HepG2 (cell line): ENCODE results near the gene AKAP8. TPM values are rescaled to one million over a fixed set of nuclear protein-coding genes. Genes with fewer than 3 reads are reported as not detected.

Source experiments
- ATAC-seq: fragments of 200-7000 bp; cut with Tn5 transposase; 3 replicates; pipeline ENCODE4 v1.9.1; 2020; ENCODE audit warnings: mild to moderate bottlenecking, moderate library complexity
- BruUV-seq: library from RNA; stranded (reverse); fragments of 400-500 nt; replicated peaks from 2 replicates; lab custom pipeline; 2021; lab: Mats Ljungman, UMichigan
- CTCF ChIA-PET: fragments of 300-600 bp; formaldehyde crosslinking; extraction: SDS; loops from one replicate; lab custom pipeline; 2021; ENCODE audit warnings: low total read pairs, inconsistent platforms, low intra/inter-chr PET ratio; lab: Yijun Ruan, JAX
- POLR2A ChIA-PET: fragments of 350-600 bp; sonication (Branson Sonifier 250); formaldehyde crosslinking; loops from one replicate; lab custom pipeline; 2020; ENCODE audit warnings: antibody characterized with exemption, inconsistent platforms; lab: Yijun Ruan, JAX
- DNase-seq: peaks from one replicate; pipeline ENCODE4 v3.0.0-alpha.2; 2015; ENCODE audit warnings: low spot score
- FAIRE-seq: peaks from 3 replicates; lab custom pipeline; 2011; peaks lifted over from hg19 to GRCh38; lab: Jason Lieb, UNC
- H2AFZ ChIP-seq: one replicate; pipeline ENCODE4 v1.6.1; 2011; ENCODE audit warnings: low read length, inconsistent platforms
- H3K27ac ChIP-seq: fragments of 300-600 bp; 3 replicates; pipeline ENCODE4 v1.8.0; 2011; ENCODE audit warnings: mixed run types, mild to moderate bottlenecking, mixed read lengths, low read length, inconsistent platforms; ENCODE audit not compliant: insufficient read depth; ENCODE audit errors: extremely low read length
- H3K27me3 ChIP-seq, 2 experiments: fragments of 200-600 bp in 1 of 2; 2 replicates in 1 of 2; 3 replicates in 1 of 2; pipeline versions ENCODE4 v1.6.0 to v1.8.0; 2011; ENCODE audit warnings: low read length in 2 of 2, mild to moderate bottlenecking in 2 of 2, moderate library complexity in 2 of 2, inconsistent platforms in 1 of 2; ENCODE audit not compliant: insufficient read depth in 2 of 2, control insufficient read depth in 1 of 2
- H3K36me3 ChIP-seq, 2 experiments: fragments of 200-600 bp in 1 of 2; replicated peaks in 1 of 2; 2 replicates in 1 of 2; 3 replicates in 1 of 2; pipeline versions ENCODE4 v1.5.1 to v1.8.0; 2011; ENCODE audit warnings: low read length in 2 of 2, inconsistent platforms in 1 of 2; ENCODE audit not compliant: insufficient read depth in 2 of 2, control insufficient read depth in 1 of 2
- H3K4me1 ChIP-seq: 2 replicates; pipeline ENCODE4 v1.5.1; 2012; ENCODE audit warnings: low read length, inconsistent platforms; ENCODE audit not compliant: insufficient read depth
- H3K4me2 ChIP-seq: 2 replicates; pipeline ENCODE4 v1.6.0; 2011; ENCODE audit warnings: low read depth, low read length, inconsistent platforms
- H3K4me3 ChIP-seq, 3 experiments: fragments of 200-600 bp in 1 of 3; sonication (generic), shearing (Covaris generic) in 1 of 3; replicated peaks in 1 of 3; 2 replicates each; pipeline ENCODE4 v1.5.1; 2011 to 2016; ENCODE audit warnings: low read length in 3 of 3, inconsistent platforms in 2 of 3, low read depth in 2 of 3, mild to moderate bottlenecking in 2 of 3, control low read depth in 1 of 3, mixed read lengths in 1 of 3; ENCODE audit not compliant: insufficient read depth in 1 of 3
- H3K79me2 ChIP-seq: one replicate; pipeline ENCODE4 v1.6.1; 2011; ENCODE audit warnings: low read length, inconsistent platforms; ENCODE audit not compliant: insufficient read depth
- H3K9ac ChIP-seq: 2 replicates; pipeline ENCODE4 v1.6.0; 2011; ENCODE audit warnings: mild to moderate bottlenecking, low read depth, low read length, inconsistent platforms; ENCODE audit not compliant: insufficient read depth
- H3K9me3 ChIP-seq: 2 replicates; pipeline ENCODE4 v1.5.1; 2012; ENCODE audit warnings: mild to moderate bottlenecking, low read length
- H4K20me1 ChIP-seq: 2 replicates; pipeline ENCODE4 v1.6.0; 2011; ENCODE audit warnings: inconsistent platforms, mild to moderate bottlenecking, low read length, moderate library complexity; ENCODE audit not compliant: insufficient read depth
- ARID4A ChIP-seq: sonication (generic); formaldehyde crosslinking; IDR thresholded peaks from 2 replicates; pipeline ENCODE4 v1.5.0; 2020; ENCODE audit warnings: mild to moderate bottlenecking, missing genetic modification reagents, borderline replicate concordance
- ARNTL ChIP-seq: sonication (generic); formaldehyde crosslinking; IDR thresholded peaks from 2 replicates; pipeline ENCODE4 v1.4.0; 2020; ENCODE audit warnings: mild to moderate bottlenecking, missing genetic modification reagents
- ATRX ChIP-seq: sonication (generic); formaldehyde crosslinking; IDR thresholded peaks from 2 replicates; pipeline ENCODE4 v1.4.0; 2020; ENCODE audit warnings: missing genetic modification reagents, borderline replicate concordance
- ETV5 ChIP-seq: IDR thresholded peaks from 2 replicates; pipeline ENCODE4 v1.6.1; 2018; ENCODE audit warnings: missing biosample characterization, missing genetic modification reagents, inconsistent platforms, borderline replicate concordance
- FOXA1 ChIP-seq, 2 experiments: fragments of 450-650 bp in 1 of 2; sonication (generic) in 1 of 2; formaldehyde crosslinking in 1 of 2; IDR thresholded peaks; 2 replicates each; pipeline versions ENCODE4 v1.4.0 to v1.6.1; 2016 to 2020; ENCODE audit warnings: missing genetic modification reagents in 1 of 2
- FOXA3 ChIP-seq: IDR thresholded peaks from 2 replicates; pipeline ENCODE4 v1.6.1; 2016; ENCODE audit warnings: missing genetic modification reagents, missing compliant biosample characterization
- GATAD1 ChIP-seq: IDR thresholded peaks from 2 replicates; pipeline ENCODE4 v1.6.1; 2016; ENCODE audit warnings: missing genetic modification reagents, missing compliant biosample characterization
- SAP130 ChIP-seq: IDR thresholded peaks from 2 replicates; pipeline ENCODE4 v1.6.1; 2016; ENCODE audit warnings: low read depth
- ZC3H13 ChIP-seq: sonication (generic); formaldehyde crosslinking; IDR thresholded peaks from 2 replicates; pipeline ENCODE4 v1.8.1; 2023; ENCODE audit warnings: mild to moderate bottlenecking, missing genetic modification reagents, moderate library complexity
- ZFP41 ChIP-seq: sonication (generic); formaldehyde crosslinking; IDR thresholded peaks from 2 replicates; pipeline ENCODE4 v1.4.0; 2020; ENCODE audit warnings: mild to moderate bottlenecking, missing genetic modification reagents, borderline replicate concordance
- ZNF230 ChIP-seq: sonication (generic); formaldehyde crosslinking; IDR thresholded peaks from 2 replicates; pipeline ENCODE4 v1.4.0; 2020; ENCODE audit warnings: mild to moderate bottlenecking, missing genetic modification reagents
- ZNF546 ChIP-seq: sonication (generic); formaldehyde crosslinking; conservative IDR thresholded peaks from 2 replicates; pipeline ENCODE4 v1.8.1; 2023; ENCODE audit warnings: mild to moderate bottlenecking, missing genetic modification reagents
- ZNF547 ChIP-seq: sonication (generic); formaldehyde crosslinking; IDR thresholded peaks from 2 replicates; pipeline ENCODE4 v1.5.1; 2020; ENCODE audit warnings: mild to moderate bottlenecking, missing genetic modification reagents
- ZNF660 ChIP-seq: sonication (generic); formaldehyde crosslinking; IDR thresholded peaks from 2 replicates; pipeline ENCODE4 v1.5.1; 2020; ENCODE audit warnings: mild to moderate bottlenecking, low read depth, missing genetic modification reagents, borderline replicate concordance
- ZNF772 ChIP-seq: sonication (generic); formaldehyde crosslinking; IDR thresholded peaks from 2 replicates; pipeline ENCODE4 v1.5.0; 2020; ENCODE audit warnings: mild to moderate bottlenecking, missing genetic modification reagents
- WGBS: methylation state at CpG from one replicate; pipeline ENCODE4 v1.1.6; 2017; ENCODE audit warnings: low lambda C conversion rate; 5-methylcytosine and 5-hydroxymethylcytosine counted together
- in situ Hi-C: cut with HindIII; loops from 2 replicates; pipeline ENCODE4 v1.10.0; 2017; ENCODE audit warnings: low pct_unique_long_range_greater_than_20kb; ENCODE audit not compliant: extremely low pct_ligation_motif_present
- intact Hi-C: fragments of 100-400 bp; cut with micrococcal nuclease; formaldehyde crosslinking; loops from one replicate; pipeline ENCODE4 v1.10.0; 2022; ENCODE audit not compliant: unreplicated experiment
- polyA plus RNA-seq, 8 experiments: library from polyadenylated mRNA; depleted of rRNA in 3 of 8; stranded (reverse) in 7 of 8; unstranded in 1 of 8; fragments of >200 nt; fragmentation: Illumina TruSeq in 4 of 8; extraction: Trizol in 4 of 8; gene quantifications; 2 replicates each; pipeline versions ENCODE4 v1.2.1 to v1.2.3, GENCODE V29; 2011 to 2016; ENCODE audit warnings: low read depth in 4 of 8, missing spikeins in 1 of 8, mixed read lengths in 1 of 8; ENCODE audit not compliant: insufficient read depth in 1 of 8
- total RNA-seq, 5 experiments: library from RNA; depleted of rRNA; stranded (reverse); fragments of >200 nt; fragmentation: Illumina TruSeq; extraction: Trizol; gene quantifications; 2 replicates each; pipeline ENCODE4 v1.2.3, GENCODE V29; 2016; ENCODE audit warnings: low read depth in 1 of 5
- TF ChIP-seq, protein P1 (sequence below): IDR thresholded peaks from 2 replicates; pipeline ENCODE4 v1.6.1; 2016
- TF ChIP-seq, protein P2 (sequence below): sonication (generic); formaldehyde crosslinking; IDR thresholded peaks from 2 replicates; pipeline ENCODE4 v1.5.0; 2020; ENCODE audit warnings: missing genetic modification reagents

AKAP8 gene
- total and polyA plus RNA-seq, 2 of the 13 experiments (the other 11 are each of a cell fraction or from before 2014, with no cell fraction given), result 15.9 to 22.1 TPM

DNA sequence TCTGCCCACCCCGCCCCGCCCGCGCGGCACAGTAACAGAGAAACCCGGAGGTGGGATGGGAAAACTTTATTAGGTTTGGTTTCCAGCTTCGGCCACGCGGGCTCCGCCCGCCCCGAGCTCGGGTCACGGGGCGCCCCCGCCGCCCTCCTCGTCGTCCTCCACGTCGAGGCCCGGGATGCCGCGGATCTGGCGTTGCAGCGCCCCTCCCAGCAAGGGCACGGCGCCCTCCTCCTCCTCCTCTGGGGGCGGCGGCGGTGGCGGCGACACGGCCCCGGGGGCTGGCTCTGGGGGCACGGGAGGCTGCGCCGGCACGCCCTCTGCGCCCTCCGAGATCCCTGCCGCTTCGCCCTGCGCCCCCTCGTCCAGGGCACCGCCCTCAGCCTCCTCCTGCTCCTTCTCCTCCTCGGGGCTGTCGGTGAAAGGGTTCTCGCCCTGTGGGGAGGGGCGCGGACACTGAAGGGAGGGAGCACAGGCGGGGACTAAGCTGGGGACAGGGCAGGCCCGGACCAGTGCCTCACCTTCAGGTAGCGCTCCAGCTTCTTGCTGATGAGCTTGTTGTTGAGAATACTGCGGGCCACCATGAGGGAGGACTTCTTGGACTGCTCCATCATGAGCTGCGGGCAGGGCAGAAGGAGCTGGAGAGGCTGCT, 536 bp upstream of the AKAP8 start:
- intact Hi-C loops (loop anchor here (5.0 to 10.0 kb wide), 3 partner anchors 32 to 95 kb away; no protein-coding TSS in a partner anchor), in situ Hi-C loops (no loop called here)
- H4K20me1 ChIP-seq, result peaks cover 27% of the 10 kb centered on the region
- H3K36me3 ChIP-seq, result peaks cover 0 to 19% of the 10 kb centered on the region in 2 experiments; a peak in 2 of 5 replicates
- peaks cover 48% of the 10 kb centered on the region for H3K4me1 ChIP-seq
- BruUV-seq, result no TSS peak
- WGBS, result 3% methylated on average over 8 of the region's 56 CpGs
- ChIA-PET POLR2A (interaction anchor here (0.6 to 3.6 kb wide), 15 partner anchors 12 to 176 kb away, joined by 3 to 67 read pairs (median 8); partner anchors contain the start of genes AKAP8L and BRD4), CTCF (no interaction called here)
- peak; percentile 55 for ATAC-seq
- DNase-seq, result peak; percentile 48
- FAIRE-seq, result no peak
- H3K79me2 ChIP-seq, result peaks cover 39% of the 10 kb centered on the region
- H3K9ac ChIP-seq, result peak overlapping the region; percentile 75
- no peaks in the 10 kb centered on the region for H3K9me3 ChIP-seq
- H3K27ac ChIP-seq, result peak overlapping the region; percentile 79
- peak overlapping the region; percentile 51 to 76 (median 70) for H3K4me3 ChIP-seq
- H3K4me2 ChIP-seq, result peak overlapping the region; percentile 72
- H2AFZ ChIP-seq, result no peak overlapping the region
- H3K27me3 ChIP-seq, result no peaks in the 10 kb centered on the region; a peak in 1 of 5 replicates
- TF ChIP-seq ZNF546 (CRISPR knock-in tag) (0 out of 2 replicates have a peak, but pooled peaks have one; percentile 21), ARID4A (CRISPR knock-in tag) (peak; percentile 69; the same call in 1 of the 2 replicates), FOXA1 (IDR thresholded peaks at IDR 0.05) (no peak), FOXA1 (CRISPR knock-in tag; IDR thresholded peaks at IDR 0.05) (no peak), ZNF660 (CRISPR knock-in tag) (no peak), GATAD1 (CRISPR knock-in tag) (no peak), ARNTL (CRISPR knock-in tag) (0 out of 2 replicates have a peak, but pooled peaks have one; percentile 2), ETV5 (CRISPR knock-in tag) (peak; percentile 10; the same call in 1 of the 2 replicates), ZFP41 (CRISPR knock-in tag) (no peak), ZNF547 (CRISPR knock-in tag) (no peak), ZNF772 (CRISPR knock-in tag) (no peak), ZNF230 (CRISPR knock-in tag) (no peak), ZC3H13 (CRISPR knock-in tag) (peak; percentile 24), ATRX (CRISPR knock-in tag) (no peak), SAP130 (CRISPR knock-in tag) (peak; percentile 59), FOXA3 (CRISPR knock-in tag) (no peak)
- TF ChIP-seq, protein P1, sequence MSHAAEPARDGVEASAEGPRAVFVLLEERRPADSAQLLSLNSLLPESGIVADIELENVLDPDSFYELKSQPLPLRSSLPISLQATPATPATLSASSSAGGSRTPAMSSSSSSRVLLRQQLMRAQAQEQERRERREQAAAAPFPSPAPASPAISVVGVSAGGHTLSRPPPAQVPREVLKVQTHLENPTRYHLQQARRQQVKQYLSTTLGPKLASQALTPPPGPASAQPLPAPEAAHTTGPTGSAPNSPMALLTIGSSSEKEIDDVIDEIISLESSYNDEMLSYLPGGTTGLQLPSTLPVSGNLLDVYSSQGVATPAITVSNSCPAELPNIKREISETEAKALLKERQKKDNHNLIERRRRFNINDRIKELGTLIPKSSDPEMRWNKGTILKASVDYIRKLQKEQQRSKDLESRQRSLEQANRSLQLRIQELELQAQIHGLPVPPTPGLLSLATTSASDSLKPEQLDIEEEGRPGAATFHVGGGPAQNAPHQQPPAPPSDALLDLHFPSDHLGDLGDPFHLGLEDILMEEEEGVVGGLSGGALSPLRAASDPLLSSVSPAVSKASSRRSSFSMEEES (CRISPR knock-in tag), result no peak
- TF ChIP-seq, protein P2, sequence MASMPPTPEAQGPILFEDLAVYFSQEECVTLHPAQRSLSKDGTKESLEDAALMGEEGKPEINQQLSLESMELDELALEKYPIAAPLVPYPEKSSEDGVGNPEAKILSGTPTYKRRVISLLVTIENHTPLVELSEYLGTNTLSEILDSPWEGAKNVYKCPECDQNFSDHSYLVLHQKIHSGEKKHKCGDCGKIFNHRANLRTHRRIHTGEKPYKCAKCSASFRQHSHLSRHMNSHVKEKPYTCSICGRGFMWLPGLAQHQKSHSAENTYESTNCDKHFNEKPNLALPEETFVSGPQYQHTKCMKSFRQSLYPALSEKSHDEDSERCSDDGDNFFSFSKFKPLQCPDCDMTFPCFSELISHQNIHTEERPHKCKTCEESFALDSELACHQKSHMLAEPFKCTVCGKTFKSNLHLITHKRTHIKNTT (CRISPR knock-in tag), result 0 out of 2 replicates have a peak, but pooled peaks have one; percentile 14
